Naive B cell (primary cell): ENCODE measurements around the gene ANK2. TPM values are rescaled to one million over a fixed set of nuclear protein-coding genes. Genes with fewer than 3 reads are reported as not detected.

Source experiments
- ATAC-seq, 2 donors: fragments of 150-1000 bp; cut with Tn5 transposase; 2 replicates each; pipeline ENCODE4 v1.10.0; 2021; ENCODE audit warnings: low read depth in 2 of 2, mild to moderate bottlenecking in 2 of 2, moderate library complexity in 2 of 2
- DNase-seq: peaks from one replicate; pipeline ENCODE4 v3.0.0; 2022
- H3K27ac Mint-ChIP-seq, 6 donors: one replicate each; pipeline ENCODE4 v1.8.0; 2020 to 2022; ENCODE audit warnings: mild to moderate bottlenecking in 6 of 6, mixed read lengths in 6 of 6, moderate library complexity in 5 of 6, inconsistent platforms in 2 of 6
- H3K27me3 Mint-ChIP-seq, 3 donors: one replicate each; pipeline ENCODE4 v1.8.0; 2021 to 2022; ENCODE audit warnings: mixed read lengths in 3 of 3, mild to moderate bottlenecking in 1 of 3
- H3K36me3 Mint-ChIP-seq, 2 donors: one replicate each; pipeline ENCODE4 v1.8.0; 2020 to 2022; ENCODE audit warnings: mixed read lengths in 2 of 2, inconsistent platforms in 1 of 2, mild to moderate bottlenecking in 1 of 2
- H3K4me1 Mint-ChIP-seq, 3 donors: one replicate each; pipeline ENCODE4 v1.8.0; 2020 to 2022; ENCODE audit warnings: mixed read lengths in 3 of 3, inconsistent platforms in 1 of 3, mild to moderate bottlenecking in 1 of 3, moderate library complexity in 1 of 3
- H3K4me3 Mint-ChIP-seq, 8 donors: one replicate each; pipeline ENCODE4 v1.8.0; 2020 to 2022; ENCODE audit warnings: mild to moderate bottlenecking in 8 of 8, mixed read lengths in 8 of 8, moderate library complexity in 8 of 8, inconsistent platforms in 2 of 8
- H3K9me3 Mint-ChIP-seq, 7 donors: one replicate each; pipeline ENCODE4 v1.8.0; 2020 to 2022; ENCODE audit warnings: mixed read lengths in 7 of 7, mild to moderate bottlenecking in 5 of 7, inconsistent platforms in 2 of 7, moderate library complexity in 1 of 7
- polyA plus RNA-seq, 6 donors: library from polyadenylated mRNA; unstranded; fragments of 300-500 nt; fragmentation: Illumina TruSeq; gene quantifications; one replicate each; pipeline ENCODE4 v1.2.3, GENCODE V29; 2021; ENCODE audit warnings: low read depth in 6 of 6

ANK2 gene
- polyA plus RNA-seq, 6 donors from 2014 or later, result 0.24 to 0.36 (median 0.28) TPM; not detected in 3

DNA sequence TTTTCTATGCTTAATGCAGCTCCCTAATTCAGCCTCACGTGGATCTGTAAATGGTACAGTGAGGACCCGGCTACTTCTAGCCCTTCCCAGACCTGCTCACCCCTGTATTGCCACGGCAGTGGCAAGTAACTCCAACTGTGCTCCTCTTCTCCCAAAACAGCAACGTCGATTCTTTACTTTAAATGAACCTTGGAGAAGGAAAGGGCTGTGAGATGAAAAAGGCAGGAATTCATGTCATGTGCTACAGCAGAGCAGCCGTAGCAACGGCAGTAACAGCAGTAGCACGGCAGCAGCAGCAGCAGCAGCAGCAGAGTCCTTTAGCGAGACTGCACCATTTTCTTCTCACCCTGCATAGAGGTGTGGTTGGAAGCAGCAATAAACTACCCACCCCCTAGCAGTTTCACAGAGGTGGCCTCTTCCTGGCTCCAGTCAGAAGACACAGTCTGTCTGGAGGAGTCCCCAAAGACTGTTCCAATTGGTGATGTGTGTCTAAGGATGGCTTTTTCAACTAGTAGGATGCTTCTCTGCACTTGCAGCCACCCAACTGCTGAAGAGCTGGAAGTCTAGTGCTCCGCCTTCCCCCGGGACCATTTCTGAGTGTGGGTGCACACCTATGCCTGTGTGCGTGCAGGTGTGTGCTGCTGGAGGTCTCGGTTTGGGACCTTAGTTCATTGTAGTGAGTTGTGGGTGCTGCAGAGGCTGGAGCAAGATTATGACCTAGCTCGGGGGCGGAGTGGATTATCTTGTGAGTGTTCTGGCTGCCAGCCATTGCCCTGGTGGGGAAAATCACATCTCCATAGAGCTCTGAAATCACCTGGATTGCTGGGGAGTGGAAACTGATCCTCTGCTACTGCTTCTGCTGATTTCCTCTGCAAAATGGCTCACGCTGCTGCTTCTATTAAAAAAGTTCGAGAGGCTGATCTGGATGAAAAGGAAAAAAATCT is 67.2 kb downstream of the ANK2 start:
- Mint-ChIP-seq H3K9me3 (peaks cover 0 to 2% (median 0%) of the 10 kb centered on the region in 7 donors), H3K4me1 (no peaks in the 10 kb centered on the region), H3K36me3 (no peaks in the 10 kb centered on the region), H3K4me3 (no peak overlapping the region), H3K27me3 (no peaks in the 10 kb centered on the region), H3K27ac (no peak overlapping the region)
- no peak for ATAC-seq
- no peak for DNase-seq

DNA sequence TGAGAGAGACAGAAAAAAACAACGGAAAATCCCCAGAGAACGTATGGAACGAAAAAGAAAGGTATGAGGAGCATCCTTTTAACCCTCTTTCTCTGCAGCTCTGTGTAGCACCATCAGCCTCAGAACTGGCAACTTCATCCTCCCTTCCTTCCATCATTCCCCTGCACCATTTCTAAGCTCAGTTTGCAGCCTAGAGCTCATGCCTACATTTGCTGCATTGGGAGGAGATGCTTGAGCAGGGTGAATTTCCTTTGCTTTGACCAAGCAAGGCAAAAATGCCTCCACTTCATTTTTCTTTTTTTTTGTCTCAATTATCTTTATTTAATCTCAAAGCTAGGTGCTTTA is 67.9 kb downstream of the ANK2 start:
- ATAC-seq (no peak), DNase-seq (no peak)
- H3K9me3 Mint-ChIP-seq, result peaks cover 0 to 2% (median 0%) of the 10 kb centered on the region in 7 donors
- H3K4me3 Mint-ChIP-seq, result no peak overlapping the region
- H3K4me1 Mint-ChIP-seq, result no peaks in the 10 kb centered on the region
- H3K36me3 Mint-ChIP-seq, result no peaks in the 10 kb centered on the region
- no peaks in the 10 kb centered on the region for H3K27me3 Mint-ChIP-seq
- no peak overlapping the region for H3K27ac Mint-ChIP-seq

DNA sequence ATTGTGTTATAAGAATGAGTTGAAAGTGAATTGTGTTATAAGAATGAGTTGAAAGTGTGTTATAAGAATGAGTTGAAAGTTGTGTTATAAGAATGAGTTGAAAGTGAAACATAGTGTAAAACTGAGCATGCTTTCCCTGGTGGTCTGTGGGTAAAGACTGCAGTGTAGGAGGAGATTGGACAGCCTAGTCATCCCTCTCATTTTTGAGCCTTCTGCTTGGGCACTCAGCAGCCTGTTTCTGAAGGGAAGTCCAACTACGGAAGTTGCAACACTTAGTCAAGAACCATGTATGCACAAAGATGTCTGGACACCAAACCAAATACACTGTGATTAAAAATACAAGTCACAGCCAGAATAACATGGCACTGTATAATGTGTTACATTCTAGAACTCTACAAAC is 72.6 kb downstream of the ANK2 start:
- Mint-ChIP-seq H3K9me3 (peaks cover 0 to 4% (median 0%) of the 10 kb centered on the region in 7 donors), H3K36me3 (no peaks in the 10 kb centered on the region), H3K4me3 (no peak overlapping the region), H3K27ac (no peak overlapping the region), H3K4me1 (no peaks in the 10 kb centered on the region), H3K27me3 (no peaks in the 10 kb centered on the region)
- DNase-seq (no peak), ATAC-seq (no peak)

DNA sequence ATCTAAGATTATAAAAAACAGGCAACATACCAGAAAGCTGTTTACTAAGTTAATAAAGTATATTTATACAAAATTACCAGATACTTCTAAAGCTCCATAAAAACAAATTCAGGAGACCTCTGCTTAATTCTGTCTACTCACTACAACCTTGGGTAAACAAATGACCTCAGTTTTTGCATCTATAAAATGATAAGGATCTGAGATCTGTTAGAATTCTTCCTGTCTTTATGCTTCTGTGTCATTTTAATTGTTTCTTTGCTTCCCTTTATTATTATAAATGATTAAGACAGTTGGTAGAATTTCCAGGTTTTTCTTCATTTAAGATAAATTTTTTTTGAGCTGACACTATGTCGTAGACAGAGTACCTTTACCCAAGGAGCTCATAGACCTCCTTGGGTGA is 76.0 kb downstream of the ANK2 start:
- Mint-ChIP-seq H3K36me3 (no peaks in the 10 kb centered on the region), H3K4me1 (no peaks in the 10 kb centered on the region), H3K27ac (no peak overlapping the region), H3K27me3 (no peaks in the 10 kb centered on the region), H3K9me3 (peaks cover 0 to 2% (median 0%) of the 10 kb centered on the region in 7 donors), H3K4me3 (no peak overlapping the region)
- ATAC-seq, result no peak
- no peak for DNase-seq

DNA sequence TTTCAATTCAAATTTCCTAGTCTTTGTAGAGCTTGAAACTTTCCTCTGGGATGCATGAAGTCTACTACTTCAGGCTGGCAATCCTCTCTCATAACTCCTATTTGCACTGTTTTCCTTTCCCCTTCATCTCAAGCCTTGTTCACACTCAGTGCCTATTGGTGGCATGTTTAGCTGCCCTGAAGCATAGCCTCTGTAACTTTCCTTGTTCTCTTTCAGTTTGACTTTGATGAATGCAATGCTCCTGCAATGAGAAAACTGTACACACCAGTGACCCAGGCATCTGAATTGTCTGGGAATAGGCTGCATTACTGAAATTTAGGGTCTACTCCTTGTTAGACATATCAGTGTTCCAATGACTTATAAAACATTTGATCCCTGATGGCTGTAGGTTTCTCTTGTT is 81.7 kb downstream of the ANK2 start:
- ATAC-seq, result no peak
- Mint-ChIP-seq H3K36me3 (no peaks in the 10 kb centered on the region), H3K9me3 (peaks cover 0 to 2% (median 0%) of the 10 kb centered on the region in 7 donors), H3K4me1 (no peaks in the 10 kb centered on the region), H3K27ac (no peak overlapping the region), H3K27me3 (peaks cover 0 to 5% (median 0%) of the 10 kb centered on the region in 3 donors), H3K4me3 (no peak overlapping the region)
- DNase-seq, result no peak

DNA sequence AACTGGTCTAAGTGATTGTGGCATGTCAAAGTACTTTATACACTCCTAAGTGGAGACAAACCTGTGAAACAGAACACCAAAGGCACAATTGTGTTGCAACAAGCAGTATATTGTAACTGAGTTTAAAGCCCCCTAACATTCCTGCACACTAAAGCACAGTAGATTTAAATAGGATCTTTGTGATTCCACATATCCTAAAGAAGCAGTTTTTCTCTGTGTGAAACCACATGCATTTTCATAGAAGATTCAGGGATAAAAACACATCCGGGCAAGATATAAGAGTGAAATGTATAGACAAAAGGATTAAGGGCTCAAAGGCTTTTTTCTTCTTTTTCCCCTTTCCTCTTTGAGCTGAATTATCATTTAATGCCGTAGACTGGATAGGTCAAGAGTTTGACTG is 82.2 kb downstream of the ANK2 start:
- Mint-ChIP-seq H3K27ac (no peak overlapping the region), H3K4me1 (no peaks in the 10 kb centered on the region), H3K4me3 (no peak overlapping the region), H3K27me3 (peaks cover 0 to 6% (median 0%) of the 10 kb centered on the region in 3 donors), H3K36me3 (no peaks in the 10 kb centered on the region), H3K9me3 (peaks cover 0 to 2% (median 0%) of the 10 kb centered on the region in 7 donors)
- no peak for DNase-seq
- no peak for ATAC-seq

DNA sequence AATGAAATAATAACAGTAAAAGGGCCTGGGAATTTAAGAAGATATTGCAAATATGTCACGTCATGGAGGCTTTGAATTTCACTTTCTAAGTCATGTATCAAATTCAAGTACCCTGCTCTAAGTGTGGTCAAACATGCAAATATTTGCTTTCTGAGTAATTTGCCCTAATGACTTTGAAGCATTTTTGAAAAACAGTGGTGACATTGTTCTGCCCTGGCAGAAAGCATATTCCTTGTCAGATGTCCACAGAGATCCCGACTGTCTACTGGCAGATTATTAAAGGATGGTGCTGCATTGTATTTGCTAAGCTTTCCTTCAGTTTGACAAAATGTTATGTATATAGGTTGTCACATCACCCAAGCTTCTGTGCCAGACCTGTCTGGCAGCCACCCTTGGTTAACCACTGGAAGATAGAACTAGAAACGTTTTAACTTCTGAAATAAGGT is 92.5 kb downstream of the ANK2 start:
- no peaks in the 10 kb centered on the region for H3K36me3 Mint-ChIP-seq
- H3K4me3 Mint-ChIP-seq, result no peak overlapping the region
- ATAC-seq, result no peak
- H3K9me3 Mint-ChIP-seq, result peaks cover 0 to 2% (median 0%) of the 10 kb centered on the region in 7 donors
- DNase-seq, result no peak
- H3K4me1 Mint-ChIP-seq, result no peaks in the 10 kb centered on the region
- no peak overlapping the region for H3K27ac Mint-ChIP-seq
- H3K27me3 Mint-ChIP-seq, result no peaks in the 10 kb centered on the region

DNA sequence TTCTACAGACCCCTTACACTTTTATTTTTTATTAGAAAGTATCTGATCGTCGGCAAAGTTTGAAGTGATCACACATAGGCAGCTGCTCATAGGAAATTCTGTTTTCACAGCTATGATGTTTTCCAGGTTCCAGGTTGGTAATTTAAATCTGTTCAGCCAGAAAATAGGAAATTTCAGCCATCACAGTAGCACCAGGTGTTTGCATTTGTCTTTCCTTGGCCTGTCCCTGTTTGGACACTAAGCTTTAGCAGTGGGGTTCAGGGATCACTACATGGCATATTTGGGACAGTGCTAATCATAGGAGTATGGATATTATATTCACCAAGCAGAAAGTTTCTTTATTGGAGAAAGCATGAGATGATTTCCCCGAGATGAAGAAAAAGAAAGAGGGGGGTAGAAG is 92.9 kb downstream of the ANK2 start:
- Mint-ChIP-seq H3K9me3 (no peaks in the 10 kb centered on the region), H3K27me3 (no peaks in the 10 kb centered on the region), H3K4me3 (no peak overlapping the region), H3K36me3 (no peaks in the 10 kb centered on the region), H3K4me1 (no peaks in the 10 kb centered on the region), H3K27ac (peak overlapping the region in 1 of 6 donors; percentile 21)
- no peak for ATAC-seq
- DNase-seq, result no peak

DNA sequence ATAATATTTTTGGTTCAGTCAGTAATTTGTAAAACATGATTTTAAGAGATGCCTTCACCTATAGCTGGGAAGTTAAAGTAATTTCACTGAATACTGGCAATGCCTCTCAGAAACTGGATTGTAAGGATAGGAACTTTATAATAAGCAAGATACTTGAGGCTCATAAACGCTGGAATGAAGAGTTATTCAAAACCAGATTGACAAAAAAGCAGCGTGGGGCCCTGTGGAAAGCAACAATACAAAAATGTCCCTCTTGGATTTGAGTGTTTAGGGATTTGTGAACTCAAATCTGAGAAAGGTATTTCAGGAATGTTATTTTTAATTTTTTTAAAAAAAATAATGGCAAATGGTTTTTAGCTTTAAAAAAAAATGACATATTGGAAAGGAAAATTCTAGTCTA is 94.6 kb downstream of the ANK2 start:
- H3K4me3 Mint-ChIP-seq, result no peak overlapping the region
- peaks cover 0 to 3% (median 0%) of the 10 kb centered on the region in 7 donors for H3K9me3 Mint-ChIP-seq
- H3K4me1 Mint-ChIP-seq, result no peaks in the 10 kb centered on the region
- no peak overlapping the region for H3K27ac Mint-ChIP-seq
- no peaks in the 10 kb centered on the region for H3K27me3 Mint-ChIP-seq
- no peak for ATAC-seq
- no peak for DNase-seq
- H3K36me3 Mint-ChIP-seq, result no peaks in the 10 kb centered on the region

DNA sequence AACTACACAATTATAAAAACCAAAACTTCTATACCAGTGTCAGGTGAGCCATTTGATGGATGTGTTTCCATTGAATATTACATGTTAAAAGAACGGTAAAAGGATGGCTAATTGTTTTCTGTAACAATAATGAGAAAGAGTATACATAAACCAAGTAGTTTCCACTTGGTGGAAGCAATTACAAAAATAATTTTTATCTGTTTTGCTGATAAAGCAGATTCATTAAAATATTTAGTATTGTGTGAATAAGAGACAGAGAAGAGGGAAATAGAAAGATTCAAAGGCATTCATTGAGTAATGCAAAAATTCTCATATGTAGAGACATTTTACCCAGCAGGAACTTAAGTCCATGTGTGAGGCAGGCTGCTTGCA is 95.7 kb downstream of the ANK2 start:
- peaks cover 0 to 3% (median 0%) of the 10 kb centered on the region in 7 donors for H3K9me3 Mint-ChIP-seq
- DNase-seq, result no peak
- H3K36me3 Mint-ChIP-seq, result no peaks in the 10 kb centered on the region
- no peak overlapping the region for H3K27ac Mint-ChIP-seq
- H3K27me3 Mint-ChIP-seq, result no peaks in the 10 kb centered on the region
- H3K4me3 Mint-ChIP-seq, result no peak overlapping the region
- H3K4me1 Mint-ChIP-seq, result no peaks in the 10 kb centered on the region
- ATAC-seq, result no peak

DNA sequence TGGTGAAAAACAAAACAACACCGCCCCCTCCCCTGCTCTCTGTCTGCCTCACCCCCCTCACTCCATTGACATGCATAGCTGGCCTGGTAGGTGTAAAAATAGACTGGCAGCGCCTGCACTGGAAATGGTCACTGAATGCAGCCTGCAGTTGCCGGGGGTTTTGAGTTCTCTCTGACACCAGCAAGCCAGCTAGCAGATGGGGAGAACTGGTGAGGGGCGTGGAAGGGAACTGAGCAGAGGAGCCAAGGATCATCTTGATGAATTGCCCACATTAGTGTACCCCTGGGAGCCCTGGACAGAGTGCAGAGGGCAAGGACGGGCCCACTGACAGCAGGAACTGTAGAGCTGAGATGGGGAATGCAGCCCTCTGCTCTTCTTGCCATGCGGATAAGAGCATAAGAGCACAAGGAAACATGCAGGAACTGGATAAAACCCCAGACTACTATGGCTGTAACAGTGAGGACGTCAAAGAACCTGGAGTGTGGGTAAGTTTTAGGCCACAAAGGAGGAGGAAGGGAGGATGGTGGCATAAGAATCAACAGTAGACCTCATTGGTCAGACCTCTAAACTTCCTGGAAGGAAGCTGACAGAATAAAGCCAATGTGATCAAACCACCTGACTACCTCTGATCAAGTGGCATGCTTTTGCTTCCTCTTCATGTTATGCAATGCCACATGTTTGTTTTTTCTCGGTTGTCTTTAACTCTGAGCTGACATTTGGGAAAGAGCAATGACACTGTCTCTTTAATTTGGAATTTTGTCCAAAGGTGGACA is 96.3 kb downstream of the ANK2 start:
- no peaks in the 10 kb centered on the region for H3K36me3 Mint-ChIP-seq
- H3K4me1 Mint-ChIP-seq, result no peaks in the 10 kb centered on the region
- no peak overlapping the region for H3K27ac Mint-ChIP-seq
- peaks cover 0 to 3% (median 0%) of the 10 kb centered on the region in 7 donors for H3K9me3 Mint-ChIP-seq
- peaks cover 0 to 5% (median 0%) of the 10 kb centered on the region in 3 donors for H3K27me3 Mint-ChIP-seq
- no peak for DNase-seq
- H3K4me3 Mint-ChIP-seq, result no peak overlapping the region
- no peak for ATAC-seq

DNA sequence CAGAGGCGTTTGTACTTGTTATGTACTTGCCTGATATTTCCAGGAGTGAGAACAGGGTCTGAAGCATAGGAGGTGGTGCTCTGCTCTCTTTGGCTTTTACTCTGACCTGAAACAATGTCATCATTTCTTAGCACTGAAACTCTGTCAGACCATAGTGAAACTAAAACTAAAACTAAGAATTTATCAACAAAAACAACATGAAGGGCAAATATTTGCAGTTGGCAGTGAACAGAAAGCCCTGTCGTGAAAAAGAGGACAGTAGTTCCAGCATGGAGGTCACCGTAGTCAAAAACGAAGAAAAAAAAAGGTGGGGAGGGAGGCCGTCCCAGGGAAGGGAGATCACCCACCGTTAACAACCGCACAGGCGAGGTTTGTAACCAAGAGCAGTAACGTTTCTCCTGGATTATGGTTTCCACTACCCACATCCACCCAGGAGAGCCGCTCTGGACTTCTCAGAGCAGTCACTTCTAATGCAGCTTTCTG is 97.5 kb downstream of the ANK2 start:
- H3K4me1 Mint-ChIP-seq, result no peaks in the 10 kb centered on the region
- peaks cover 0 to 5% (median 0%) of the 10 kb centered on the region in 3 donors for H3K27me3 Mint-ChIP-seq
- DNase-seq (no peak), ATAC-seq (no peak)
- peak overlapping the region in 3 of 6 donors; percentile 22 to 97 (median 54) for H3K27ac Mint-ChIP-seq
- H3K4me3 Mint-ChIP-seq, result peak overlapping the region in 7 of 8 donors; percentile 11 to 82 (median 70)
- H3K9me3 Mint-ChIP-seq, result peaks cover 0 to 3% (median 0%) of the 10 kb centered on the region in 7 donors
- no peaks in the 10 kb centered on the region for H3K36me3 Mint-ChIP-seq

DNA sequence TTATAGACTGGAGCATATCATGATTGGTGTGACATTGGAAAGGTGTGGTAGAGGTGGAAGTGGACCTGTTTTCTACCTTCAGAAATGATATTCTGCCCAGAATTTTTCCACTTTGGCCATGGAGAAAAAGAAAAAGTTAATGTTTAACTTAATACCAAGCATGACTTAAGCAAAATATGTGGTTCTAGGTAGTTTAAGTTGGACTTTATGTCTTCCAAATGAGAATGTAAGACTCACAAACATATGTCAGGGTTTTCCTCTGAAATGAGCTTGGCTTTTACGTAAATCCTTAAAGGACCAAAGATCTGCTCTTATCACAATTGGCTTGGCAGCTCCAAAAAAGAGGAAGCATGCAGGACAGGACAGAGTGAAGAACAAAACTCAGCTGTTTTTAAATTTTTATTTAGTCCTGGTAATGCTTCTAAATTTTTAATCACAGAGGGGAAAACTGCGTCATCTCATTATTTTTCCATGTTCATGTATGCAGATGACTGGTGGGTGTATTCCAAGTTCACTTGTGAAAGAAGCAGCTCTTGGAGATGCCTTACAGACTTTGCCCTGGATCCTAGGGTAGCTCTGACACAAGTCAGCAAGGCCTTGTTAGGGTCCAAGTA is 98.2 kb downstream of the ANK2 start:
- Mint-ChIP-seq H3K4me1 (no peaks in the 10 kb centered on the region), H3K27me3 (peaks cover 0 to 5% (median 0%) of the 10 kb centered on the region in 3 donors), H3K27ac (no peak overlapping the region), H3K9me3 (peaks cover 0 to 3% (median 0%) of the 10 kb centered on the region in 7 donors), H3K36me3 (no peaks in the 10 kb centered on the region), H3K4me3 (peak overlapping the region in 1 of 8 donors; percentile 82)
- ATAC-seq (no peak), DNase-seq (no peak)
